ENCODE measurements around the gene MFAP1.

DNA sequence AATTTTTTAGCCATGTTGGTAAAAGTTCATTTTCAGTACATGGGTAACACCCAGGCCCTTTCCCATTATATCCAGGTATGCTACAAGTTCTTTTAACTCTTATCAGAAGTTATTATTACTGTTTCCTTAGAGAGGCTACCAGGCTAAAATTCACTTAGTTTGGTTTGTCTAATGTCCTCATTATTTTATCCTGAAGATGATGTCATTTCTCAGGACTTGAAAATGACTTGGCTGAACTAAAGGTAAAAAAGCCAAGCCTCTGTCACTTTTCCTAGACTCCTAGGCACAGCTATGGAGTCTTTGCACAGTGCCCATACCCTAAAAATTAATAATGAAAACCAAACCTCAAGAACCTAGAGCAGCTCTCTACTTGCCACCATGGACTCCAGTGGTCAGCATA lies 51.9 kb downstream of the MFAP1 start:
- TF ChIP-seq, protein P1, sequence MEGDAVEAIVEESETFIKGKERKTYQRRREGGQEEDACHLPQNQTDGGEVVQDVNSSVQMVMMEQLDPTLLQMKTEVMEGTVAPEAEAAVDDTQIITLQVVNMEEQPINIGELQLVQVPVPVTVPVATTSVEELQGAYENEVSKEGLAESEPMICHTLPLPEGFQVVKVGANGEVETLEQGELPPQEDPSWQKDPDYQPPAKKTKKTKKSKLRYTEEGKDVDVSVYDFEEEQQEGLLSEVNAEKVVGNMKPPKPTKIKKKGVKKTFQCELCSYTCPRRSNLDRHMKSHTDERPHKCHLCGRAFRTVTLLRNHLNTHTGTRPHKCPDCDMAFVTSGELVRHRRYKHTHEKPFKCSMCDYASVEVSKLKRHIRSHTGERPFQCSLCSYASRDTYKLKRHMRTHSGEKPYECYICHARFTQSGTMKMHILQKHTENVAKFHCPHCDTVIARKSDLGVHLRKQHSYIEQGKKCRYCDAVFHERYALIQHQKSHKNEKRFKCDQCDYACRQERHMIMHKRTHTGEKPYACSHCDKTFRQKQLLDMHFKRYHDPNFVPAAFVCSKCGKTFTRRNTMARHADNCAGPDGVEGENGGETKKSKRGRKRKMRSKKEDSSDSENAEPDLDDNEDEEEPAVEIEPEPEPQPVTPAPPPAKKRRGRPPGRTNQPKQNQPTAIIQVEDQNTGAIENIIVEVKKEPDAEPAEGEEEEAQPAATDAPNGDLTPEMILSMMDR (IDR thresholded peaks at IDR 0.05; ENCODE audit: low read depth, low read length), result no peak
- no peak for TF ChIP-seq EZH2phosphoT487 (IDR thresholded peaks at IDR 0.05; ENCODE audit: low read depth)
